Measurements from ENCODE around the gene CD180.

DNA sequence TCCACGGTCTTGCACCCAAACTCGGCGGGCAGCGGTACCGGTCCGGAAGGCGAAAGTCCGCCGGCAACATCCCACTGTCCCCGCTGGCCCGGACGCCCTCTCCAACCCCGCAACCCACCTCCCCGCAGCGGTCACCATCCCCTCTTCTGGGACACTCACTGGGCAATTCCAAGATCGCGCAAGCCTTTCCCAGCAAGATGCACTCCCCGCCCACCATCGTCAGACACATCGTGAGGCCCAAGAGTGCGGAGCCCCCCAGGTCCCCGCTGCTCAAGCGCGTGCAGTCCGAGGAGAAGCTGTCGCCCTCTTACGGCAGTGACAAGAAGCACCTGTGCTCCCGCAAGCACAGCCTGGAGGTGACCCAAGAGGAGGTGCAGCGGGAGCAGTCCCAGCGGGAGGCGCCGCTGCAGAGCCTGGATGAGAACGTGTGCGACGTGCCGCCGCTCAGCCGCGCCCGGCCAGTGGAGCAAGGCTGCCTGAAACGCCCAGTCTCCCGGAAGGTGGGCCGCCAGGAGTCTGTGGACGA is 33.3 kb downstream of the CD180 start:
- TF ChIP-seq, protein P1, sequence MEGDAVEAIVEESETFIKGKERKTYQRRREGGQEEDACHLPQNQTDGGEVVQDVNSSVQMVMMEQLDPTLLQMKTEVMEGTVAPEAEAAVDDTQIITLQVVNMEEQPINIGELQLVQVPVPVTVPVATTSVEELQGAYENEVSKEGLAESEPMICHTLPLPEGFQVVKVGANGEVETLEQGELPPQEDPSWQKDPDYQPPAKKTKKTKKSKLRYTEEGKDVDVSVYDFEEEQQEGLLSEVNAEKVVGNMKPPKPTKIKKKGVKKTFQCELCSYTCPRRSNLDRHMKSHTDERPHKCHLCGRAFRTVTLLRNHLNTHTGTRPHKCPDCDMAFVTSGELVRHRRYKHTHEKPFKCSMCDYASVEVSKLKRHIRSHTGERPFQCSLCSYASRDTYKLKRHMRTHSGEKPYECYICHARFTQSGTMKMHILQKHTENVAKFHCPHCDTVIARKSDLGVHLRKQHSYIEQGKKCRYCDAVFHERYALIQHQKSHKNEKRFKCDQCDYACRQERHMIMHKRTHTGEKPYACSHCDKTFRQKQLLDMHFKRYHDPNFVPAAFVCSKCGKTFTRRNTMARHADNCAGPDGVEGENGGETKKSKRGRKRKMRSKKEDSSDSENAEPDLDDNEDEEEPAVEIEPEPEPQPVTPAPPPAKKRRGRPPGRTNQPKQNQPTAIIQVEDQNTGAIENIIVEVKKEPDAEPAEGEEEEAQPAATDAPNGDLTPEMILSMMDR (IDR thresholded peaks at IDR 0.05): no peak
- TF ChIP-seq POLR2AphosphoS5 (IDR thresholded peaks at IDR 0.05): no peak
